Right cardiac atrium (tissue), 5 donors: ENCODE data around the gene RPP14. TPM values are rescaled to one million over a fixed set of nuclear protein-coding genes. Genes with fewer than 3 reads are reported as not detected.
"Not testable (repeated sequence)": the region's sequence is repeated elsewhere in the genome, so short reads cannot be mapped to it uniquely, and the experiment has no call there.

ENCODE experiments used
- ATAC-seq, 2 donors: fragments of 200-7000 bp; cut with Tn5 transposase; one replicate each; pipeline versions ENCODE4 v1.8.0 to v1.9.1; 2020; ENCODE audit warnings: moderate library complexity in 2 of 2, mild to moderate bottlenecking in 1 of 2
- DNase-seq, 3 donors: peaks; one replicate each; pipeline ENCODE4 v3.0.0-alpha.2; 2020
- H3K27ac ChIP-seq: one replicate; pipeline ENCODE4 v1.5.1; 2013; ENCODE audit warnings: mild to moderate bottlenecking, low read length, control low read depth, moderate library complexity
- H3K27me3 ChIP-seq: one replicate; pipeline ENCODE4 v1.6.1; 2013; ENCODE audit not compliant: control insufficient read depth, insufficient read depth
- H3K4me1 ChIP-seq: one replicate; pipeline ENCODE4 v1.6.1; 2013; ENCODE audit warnings: low read length; ENCODE audit not compliant: control insufficient read depth, insufficient read depth
- H3K4me3 ChIP-seq: one replicate; pipeline ENCODE4 v1.5.1; 2013; ENCODE audit warnings: low read length, control low read depth
- H3K9me3 ChIP-seq: one replicate; pipeline ENCODE4 v1.6.1; 2013; ENCODE audit warnings: low read length; ENCODE audit not compliant: control insufficient read depth
- WGBS: extraction: QIAGEN DNeasy Blood & Tissue Kit; methylation state at CpG from one replicate; pipeline ENCODE4 v1.1.7; 2013; 5-methylcytosine and 5-hydroxymethylcytosine counted together
- intact Hi-C, 4 donors: fragments of 100-400 bp; cut with DNase I; formaldehyde crosslinking; loops; one replicate each; pipeline versions ENCODE4 v1.11.0 to v1.14.0; 2022 to 2023
- long read RNA-seq, 4 donors: library from polyadenylated mRNA; unstranded; transcript quantifications; one replicate each; pipeline ENCODE4 v2.0.0, GENCODE V29; 2020 to 2021
- polyA plus RNA-seq: library from polyadenylated mRNA; stranded (reverse); fragments of 200-250 nt; gene quantifications from one replicate; pipeline ENCODE4 v1.2.3, GENCODE V29; 2013
- total RNA-seq, 4 donors: library from RNA; stranded (reverse); fragmentation: NEBNext Ultra II Directional; extraction: Animal tissue kit (Norgen Biotek cat#: 25700); gene quantifications; one replicate each; pipeline ENCODE4 v1.2.1, GENCODE V29; 2021
- donor health status: healthy with polysubstance abuse.
- donor health status: DM: no; HTN: yes; CAD: no.
- donor health status: DM: no; HTN: no; CAD: no.
- donor health status: DM: no; HTN: yes; CAD: no; lungs with severe emphysema.
- donor health status: DM: yes; HTN: yes; CAD: no.

Gene RPP14
- total RNA-seq, result 10 to 100 TPM; 15.7 to 24.9 (median 18.3) TPM
- 26.0 TPM for polyA plus RNA-seq
- long read RNA-seq, donor 1, full-length matches to known transcripts, result 26 of 33 reads
- long read RNA-seq, donor 1, partial matches to known transcripts, result 0 of 33 reads
- long read RNA-seq, donor 1, other reads (novel, unspliced or antisense), result 7 of 33 reads
- long read RNA-seq, donor 2, full-length matches to known transcripts, result 13 of 18 reads
- long read RNA-seq, donor 2, partial matches to known transcripts, result 1 of 18 reads
- long read RNA-seq, donor 2, other reads (novel, unspliced or antisense), result 4 of 18 reads
- long read RNA-seq, donor 3, full-length matches to known transcripts, result 79 of 91 reads
- long read RNA-seq, donor 3, partial matches to known transcripts, result 1 of 91 reads
- long read RNA-seq, donor 3, other reads (novel, unspliced or antisense), result 11 of 91 reads
- long read RNA-seq, donor 4, full-length matches to known transcripts, result 26 of 30 reads
- long read RNA-seq, donor 4, partial matches to known transcripts, result 0 of 30 reads
- long read RNA-seq, donor 4, other reads (novel, unspliced or antisense), result 4 of 30 reads

DNA sequence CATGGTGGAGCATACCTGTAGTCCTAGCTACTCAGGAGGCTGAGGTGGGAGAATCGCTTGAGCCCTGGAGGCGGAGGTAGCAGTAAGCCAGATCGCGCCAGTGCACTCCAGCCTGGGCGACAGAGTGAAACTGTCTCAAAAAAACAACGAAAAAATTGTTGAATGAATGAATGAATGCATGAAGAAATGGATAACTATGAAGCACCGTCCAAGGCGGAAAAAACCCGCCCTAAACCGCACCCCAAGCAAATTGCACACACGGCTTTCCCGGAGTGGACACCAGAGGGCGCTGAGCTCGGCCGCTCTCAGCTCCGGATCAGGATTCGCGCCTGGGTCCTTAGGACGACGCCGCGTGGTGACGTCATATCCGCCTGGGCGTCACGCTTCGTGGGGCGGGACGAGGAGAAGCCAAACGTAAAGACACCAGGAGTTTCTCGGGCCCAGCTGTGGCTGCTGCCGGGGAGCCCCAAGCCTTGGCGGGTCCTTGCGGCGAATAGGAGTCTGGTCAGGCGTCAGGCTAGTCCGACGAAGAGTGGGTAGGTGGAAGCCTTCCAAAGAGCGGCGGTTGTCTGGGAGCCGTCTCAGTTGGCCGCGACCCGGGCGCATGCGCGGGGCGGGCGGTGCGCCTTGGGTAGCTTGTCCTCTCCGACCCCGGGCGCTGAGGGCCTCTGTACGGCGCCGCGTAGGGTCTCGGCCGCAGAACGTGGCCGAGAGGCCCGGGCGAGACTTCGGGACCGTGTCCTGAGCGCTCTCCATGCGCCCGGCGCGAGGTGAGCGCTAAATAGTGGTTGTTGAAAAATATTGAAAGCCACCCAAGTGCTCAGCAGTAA is at the start of gene RPP14, which contains the start of gene HTD2:
RPP14 (plus strand) TSS at position 364 of the 830 bp plus-strand sequence. CDS start 4,085 bp downstream, outside the sequence.
HTD2 (plus strand) TSS at position 639 of the 830 bp plus-strand sequence. CDS start 11,094 bp downstream, outside the sequence.
- Histone ChIP-seq H3K27ac (peak within 1 kb of the TSS; percentile 100), H3K4me3 (peak within 1 kb of the TSS; percentile 88), H3K4me1 (peaks cover 5% of the 10 kb centered on the region), H3K9me3 (no peaks in the 10 kb centered on the region), H3K27me3 (no peaks in the 10 kb centered on the region)
- WGBS, result 4% methylated on average over 71 of the region's 71 CpGs
- DNase-seq (peak; percentile 99 to 100 (median 100)), ATAC-seq (peak; percentile 95 to 96)
- intact Hi-C loops, result no loop called here

- H3K9me3 ChIP-seq, result no peaks in the 10 kb centered on the region
- 96% methylated on average over 4 of the region's 4 CpGs for WGBS
- no peak overlapping the region for H3K27ac ChIP-seq
- no peaks in the 10 kb centered on the region for H3K4me1 ChIP-seq
- no peak for ATAC-seq
- no peak for DNase-seq
- no peak overlapping the region for H3K4me3 ChIP-seq
- no peaks in the 10 kb centered on the region for H3K27me3 ChIP-seq
- intact Hi-C loops, result no loop called here
Measured at GRCh38 chr3:58256511-58256910, 49.5 kb upstream of the RPP14 start.

DNA sequence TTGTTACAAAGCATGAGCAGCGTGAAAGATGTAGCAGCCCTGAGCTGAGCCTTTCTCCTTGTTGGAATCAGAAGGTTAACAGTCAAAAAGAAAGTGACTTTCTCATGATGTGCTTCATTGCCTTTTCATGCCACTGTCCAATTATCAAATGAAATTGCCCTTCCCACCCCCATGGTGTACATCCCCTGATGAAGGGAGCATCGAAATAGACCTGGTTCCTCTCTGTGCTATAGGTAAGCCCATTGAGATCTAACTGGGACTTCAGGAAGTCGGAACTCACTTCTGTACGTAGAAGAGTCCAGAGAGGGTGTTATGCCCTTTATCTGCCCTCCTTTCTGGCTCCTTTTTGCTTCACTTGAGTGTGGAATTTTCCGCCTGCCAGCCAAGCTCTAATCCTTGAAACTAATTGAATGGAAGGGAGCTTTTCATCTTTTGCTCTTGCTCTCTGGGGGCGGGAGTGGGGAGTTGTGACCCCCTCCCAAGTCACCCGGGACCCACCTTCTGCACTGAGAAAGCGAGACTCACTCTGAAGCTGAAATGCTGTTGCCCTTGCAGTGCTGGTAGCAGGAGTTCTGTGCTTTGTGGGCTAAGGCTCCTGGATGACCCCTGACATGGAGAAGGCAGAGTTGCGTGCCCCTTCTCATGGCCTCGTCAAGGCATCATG is 47.5 kb upstream of the RPP14 start:
- Histone ChIP-seq H3K27ac (no peak overlapping the region), H3K4me1 (no peaks in the 10 kb centered on the region), H3K4me3 (no peak overlapping the region), H3K27me3 (no peaks in the 10 kb centered on the region), H3K9me3 (no peaks in the 10 kb centered on the region)
- ATAC-seq (no peak), DNase-seq (no peak)
- WGBS, result 90% methylated on average over 10 of the region's 10 CpGs
- intact Hi-C loops, result no loop called here

DNA sequence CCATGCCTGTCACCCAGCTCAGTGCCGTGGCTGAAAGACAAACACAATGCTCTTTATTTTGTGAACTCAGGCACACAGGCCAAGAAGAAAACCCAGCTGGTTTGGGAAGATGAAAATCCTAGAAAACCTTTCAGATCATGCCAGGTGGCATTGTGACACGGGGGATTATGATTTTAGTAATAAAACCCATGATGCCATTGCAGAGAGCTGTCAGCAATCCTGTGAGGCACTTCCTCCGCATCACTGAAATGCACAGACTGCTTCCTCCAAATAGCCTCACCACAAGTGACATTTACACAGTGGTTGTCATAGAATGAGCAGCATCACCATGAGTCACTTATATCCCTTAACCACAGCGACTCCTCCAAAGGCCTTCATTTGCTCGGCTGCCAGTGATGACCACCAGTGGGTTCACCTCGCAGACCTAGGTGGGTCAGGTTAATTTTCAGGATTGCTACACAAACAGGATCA is 45.7 kb upstream of the RPP14 start:
- H3K9me3 ChIP-seq, result no peaks in the 10 kb centered on the region
- no peaks in the 10 kb centered on the region for H3K27me3 ChIP-seq
- no peak overlapping the region for H3K27ac ChIP-seq
- DNase-seq (no peak), ATAC-seq (no peak)
- H3K4me3 ChIP-seq, result no peak overlapping the region
- WGBS, result 93% methylated on average over 6 of the region's 6 CpGs
- no peaks in the 10 kb centered on the region for H3K4me1 ChIP-seq
- intact Hi-C loops, result no loop called here

GRCh38 chr3:58260733-58261132 is 45.3 kb upstream of the RPP14 start:
- no peaks in the 10 kb centered on the region for H3K27me3 ChIP-seq
- H3K4me3 ChIP-seq, result no peak overlapping the region
- no peak for ATAC-seq
- peak in 1 of 3 donors; percentile 56 for DNase-seq
- 84% methylated on average over 6 of the region's 6 CpGs for WGBS
- H3K27ac ChIP-seq, result no peak overlapping the region
- intact Hi-C loops, result no loop called here
- no peaks in the 10 kb centered on the region for H3K9me3 ChIP-seq
- no peaks in the 10 kb centered on the region for H3K4me1 ChIP-seq

DNA sequence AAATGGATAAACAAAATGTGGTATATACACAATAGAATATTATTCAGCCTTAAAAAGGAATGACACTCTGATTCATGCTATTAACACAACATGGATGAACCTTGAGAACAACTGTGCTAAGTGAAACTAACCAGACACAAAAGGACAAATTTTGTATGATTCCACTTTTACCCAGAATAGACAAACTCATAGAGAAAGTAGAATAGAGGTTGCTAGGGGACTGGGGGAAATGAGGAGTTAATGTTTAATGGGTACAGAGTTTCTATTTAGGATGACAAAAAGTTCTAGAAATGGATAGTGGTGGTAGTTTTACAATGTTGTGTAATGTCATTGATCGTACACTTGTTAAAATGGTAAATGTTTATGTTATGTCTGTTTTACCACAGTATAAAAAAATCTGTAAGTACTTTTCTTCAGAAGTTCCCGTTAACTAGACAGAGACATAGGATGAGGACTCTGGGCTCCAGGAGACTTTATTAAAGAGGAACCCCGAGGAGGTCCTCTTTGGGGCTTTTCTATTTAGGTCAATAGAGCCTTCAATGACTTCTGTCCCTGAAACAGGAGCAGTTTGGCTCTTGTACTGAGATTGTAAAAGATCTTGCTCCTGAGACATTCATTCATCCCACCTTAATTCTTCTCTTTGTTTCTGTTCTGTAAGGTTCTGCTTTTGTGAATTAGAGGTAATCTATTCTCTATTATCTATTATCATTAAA is 43.9 kb upstream of the RPP14 start:
- Histone ChIP-seq H3K27ac (no peak overlapping the region), H3K27me3 (no peaks in the 10 kb centered on the region), H3K4me3 (no peak overlapping the region), H3K4me1 (no peaks in the 10 kb centered on the region), H3K9me3 (no peaks in the 10 kb centered on the region)
- intact Hi-C loops, result no loop called here
- WGBS, result 94% methylated on average over 3 of the region's 3 CpGs
- DNase-seq (no peak), ATAC-seq (no peak)

DNA sequence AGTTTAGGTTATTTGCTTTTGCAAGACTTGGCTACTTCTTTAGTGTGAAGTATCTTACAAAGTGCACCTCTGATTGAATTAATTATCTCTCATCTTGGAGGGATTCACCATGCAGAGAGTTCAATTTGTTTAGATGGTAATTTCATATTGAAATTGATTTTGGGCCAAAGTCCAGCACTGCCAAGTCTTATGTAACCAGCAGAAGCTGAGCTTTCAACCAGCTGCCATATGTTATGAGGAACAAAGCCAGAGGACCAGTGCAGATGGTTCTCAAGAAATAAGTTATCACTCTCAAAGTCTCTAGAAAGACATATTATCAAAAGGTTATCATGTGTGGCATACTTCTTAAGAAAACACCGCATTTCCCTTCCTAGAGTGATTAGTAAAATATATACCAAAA is 39.5 kb upstream of the RPP14 start:
- ATAC-seq (no peak), DNase-seq (no peak)
- 71% methylated on average over 1 of the region's 1 CpG for WGBS
- H3K9me3 ChIP-seq, result no peaks in the 10 kb centered on the region
- no peaks in the 10 kb centered on the region for H3K27me3 ChIP-seq
- intact Hi-C loops, result no loop called here
- no peak overlapping the region for H3K4me3 ChIP-seq
- H3K27ac ChIP-seq, result no peak overlapping the region
- H3K4me1 ChIP-seq, result no peaks in the 10 kb centered on the region

DNA sequence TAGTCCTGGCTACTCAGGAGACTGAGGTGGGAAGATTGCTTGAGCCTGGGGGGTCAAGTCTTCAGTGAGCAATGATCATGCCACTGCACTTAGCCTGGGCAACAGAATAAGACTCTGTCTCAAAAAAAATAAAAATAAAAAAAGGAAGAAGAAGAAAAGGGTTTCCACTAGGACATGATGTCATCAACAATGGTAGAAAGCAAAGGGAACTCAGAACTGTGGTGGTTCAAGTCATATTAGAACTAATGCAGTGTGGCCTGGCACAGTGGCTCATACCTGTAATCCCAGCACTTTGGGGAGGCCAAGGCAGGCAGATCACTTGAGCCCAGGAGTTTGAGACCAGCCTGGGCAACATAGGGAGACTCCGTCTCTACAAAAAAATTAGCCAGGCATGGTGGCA is 38.5 kb upstream of the RPP14 start:
- H3K4me1 ChIP-seq, intact Hi-C loops, DNase-seq, H3K4me3 ChIP-seq, H3K27ac ChIP-seq, H3K9me3 ChIP-seq, ATAC-seq, H3K27me3 ChIP-seq: not testable (repeated sequence)
- WGBS, result 100% methylated on average over 1 of the region's 1 CpG

- intact Hi-C loops, result no loop called here
- DNase-seq (no peak), ATAC-seq (no peak)
- no peaks in the 10 kb centered on the region for H3K27me3 ChIP-seq
- WGBS, result 95% methylated on average over 2 of the region's 2 CpGs
- H3K4me3 ChIP-seq, result no peak overlapping the region
- no peak overlapping the region for H3K27ac ChIP-seq
- H3K9me3 ChIP-seq, result no peaks in the 10 kb centered on the region
- peaks cover 2% of the 10 kb centered on the region for H3K4me1 ChIP-seq
Measured at GRCh38 chr3:58269356-58269755, 36.7 kb upstream of the RPP14 start.

DNA sequence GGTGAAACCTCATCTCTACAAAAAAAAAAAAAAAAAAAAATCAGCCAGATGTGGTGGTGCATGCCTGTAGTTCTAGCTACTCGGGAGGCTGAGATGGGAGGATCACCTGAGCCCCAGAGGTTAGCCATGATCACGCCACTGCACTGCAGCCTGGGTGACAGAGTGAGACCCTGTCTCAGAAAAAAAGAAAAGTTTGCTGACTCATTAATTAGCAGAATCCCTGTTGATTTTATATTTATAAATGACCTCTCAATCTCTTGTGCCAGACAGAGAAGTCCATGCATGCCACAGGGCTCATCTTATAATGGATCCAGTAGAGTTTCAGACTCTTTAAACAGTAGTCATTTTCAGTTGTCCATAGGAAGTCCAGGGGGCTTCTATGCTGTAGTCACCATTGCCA is 35.6 kb upstream of the RPP14 start:
- H3K27ac ChIP-seq, result no peak overlapping the region
- ATAC-seq (no peak), DNase-seq (no peak)
- intact Hi-C loops, result no loop called here
- 98% methylated on average over 2 of the region's 2 CpGs for WGBS
- peaks cover 2% of the 10 kb centered on the region for H3K4me1 ChIP-seq
- H3K27me3 ChIP-seq, result no peaks in the 10 kb centered on the region
- H3K4me3 ChIP-seq, result no peak overlapping the region
- no peaks in the 10 kb centered on the region for H3K9me3 ChIP-seq
